SIG-M5 treated with dmso at 0.1 percent for 504 hours (cell line): ENCODE results near the gene RIN3.
A peak's percentile ranks its signal among the peaks of the same experiment; 100 is the strongest.
"Not testable (repeated sequence)": the region's sequence is repeated elsewhere in the genome, so short reads cannot be mapped to it uniquely, and the experiment has no call there.

Experiments used
- DNase-seq: peaks from one replicate; lab custom pipeline; 2025; ENCODE audit not compliant: unreplicated experiment; lab: John Stamatoyannopoulos, UW

RIN3 gene

DNA sequence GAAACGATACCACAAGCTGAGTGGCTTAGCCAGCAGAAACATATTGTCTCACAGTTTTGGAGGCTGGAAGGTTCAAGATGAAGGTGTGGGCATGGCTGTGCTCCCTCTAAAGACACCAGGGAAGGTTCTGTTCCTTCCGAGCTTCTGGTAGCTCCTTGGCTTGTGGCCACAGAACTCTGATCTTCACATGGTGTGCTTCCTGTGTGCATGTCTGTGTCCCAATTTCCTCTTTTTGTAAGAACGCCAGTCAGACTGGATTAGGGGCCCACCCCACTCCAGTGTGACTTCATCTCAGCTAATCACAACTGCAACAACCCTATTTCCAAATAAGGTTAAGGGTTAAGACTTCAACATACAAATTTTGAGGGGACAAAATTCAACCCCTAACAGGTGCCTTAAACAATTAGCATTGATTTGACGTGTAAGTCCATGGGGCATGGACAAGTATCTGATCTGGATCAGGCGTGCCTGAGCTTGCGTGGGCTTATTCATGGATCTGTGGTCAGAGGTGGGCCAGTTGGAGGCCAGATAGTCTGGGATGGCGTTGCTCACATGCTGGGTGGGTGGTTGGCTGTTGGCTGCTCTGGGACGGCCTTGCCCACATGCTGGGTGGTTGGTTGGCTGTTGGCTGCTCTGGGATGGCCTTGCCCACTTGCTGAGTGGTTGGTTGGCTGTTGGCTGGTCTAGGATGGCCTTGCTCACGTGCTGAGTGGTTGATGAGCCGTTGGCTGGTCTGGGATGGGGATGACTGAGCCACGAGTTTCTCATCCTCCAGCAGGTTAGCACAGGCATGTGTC, 146.4 kb downstream of the RIN3 start:
- DNase-seq, result peak; percentile 96

DNA sequence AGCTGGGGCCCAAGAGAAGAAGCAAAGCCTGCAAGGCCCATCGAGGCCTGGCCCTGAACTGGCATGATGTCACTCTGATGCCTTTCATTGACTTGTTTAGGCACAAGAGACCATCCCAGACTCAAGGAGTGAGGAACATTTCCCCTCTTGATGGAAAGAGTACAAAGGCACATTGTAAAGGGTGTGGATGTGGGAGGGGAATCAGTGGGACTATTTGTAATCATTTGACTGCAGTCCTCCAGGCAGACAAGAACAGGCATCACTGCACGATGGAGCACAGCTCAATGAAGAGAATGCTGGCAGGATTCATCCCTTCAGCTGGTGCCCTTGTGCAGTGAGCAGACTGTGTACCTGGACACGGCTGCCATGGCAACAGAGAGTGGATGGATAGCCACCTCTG, 147.0 kb downstream of the RIN3 start:
- no peak for DNase-seq

DNA sequence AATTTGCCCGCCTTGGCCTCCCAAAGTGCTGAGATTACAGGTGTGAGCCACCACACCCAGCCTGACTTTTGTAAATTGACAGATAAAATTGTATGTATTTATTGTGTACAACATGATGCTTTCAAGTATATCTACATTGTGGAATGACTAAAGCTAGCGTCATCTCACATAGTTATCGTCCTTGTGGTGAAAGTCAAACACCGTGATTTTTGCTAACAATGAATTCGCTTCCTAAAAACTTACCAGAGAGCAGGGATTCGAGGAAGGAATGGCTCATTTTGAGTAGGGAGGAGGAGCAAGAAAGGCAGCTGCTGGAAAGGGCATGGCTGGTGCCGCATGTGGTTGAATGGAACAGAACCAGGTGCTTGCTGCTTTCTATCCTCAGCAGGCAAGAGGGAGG, 149.5 kb downstream of the RIN3 start:
- no peak for DNase-seq

DNA sequence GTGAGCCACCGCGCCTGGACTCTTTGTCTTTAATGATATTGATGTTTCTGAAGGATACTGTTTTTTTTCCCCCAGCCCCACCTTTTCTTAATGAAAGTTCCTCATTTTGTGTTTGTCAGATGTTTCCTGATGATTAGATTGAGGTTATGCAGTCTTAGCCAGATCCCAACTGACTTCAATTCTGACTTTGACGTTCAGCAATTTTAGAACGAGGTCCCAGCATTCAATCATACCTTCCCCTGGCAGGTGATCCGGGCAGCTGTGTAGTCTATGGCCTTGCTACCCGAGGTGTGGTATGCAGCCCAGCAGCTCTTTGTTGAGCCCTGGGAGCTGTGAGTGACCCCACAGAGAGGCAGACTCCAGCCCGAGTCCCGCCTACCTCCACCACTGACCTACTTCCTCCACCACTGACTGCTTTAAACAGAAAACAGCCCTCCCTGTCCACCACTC, 152.1 kb downstream of the RIN3 start:
- DNase-seq, result peak; percentile 26

DNA sequence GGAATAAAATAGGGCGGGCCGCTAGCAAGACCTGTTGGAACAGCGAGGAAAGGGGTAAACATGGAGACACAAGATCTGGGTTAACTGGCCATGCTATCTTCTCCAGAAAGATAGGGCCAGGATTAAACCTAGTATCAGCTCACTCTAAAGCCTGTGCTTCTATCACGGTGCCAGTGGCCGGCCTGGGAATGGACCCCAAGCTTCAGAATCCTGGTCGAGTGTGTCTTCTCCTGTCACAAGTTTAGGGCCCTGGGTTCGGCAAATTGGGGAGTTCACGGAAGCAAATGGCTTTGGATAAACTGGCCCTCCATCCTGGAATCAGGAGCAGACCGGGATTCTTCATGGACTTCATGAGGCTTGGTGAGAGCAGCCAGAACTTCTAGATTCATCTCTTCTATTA, 152.7 kb downstream of the RIN3 start:
- DNase-seq, result no peak

DNA sequence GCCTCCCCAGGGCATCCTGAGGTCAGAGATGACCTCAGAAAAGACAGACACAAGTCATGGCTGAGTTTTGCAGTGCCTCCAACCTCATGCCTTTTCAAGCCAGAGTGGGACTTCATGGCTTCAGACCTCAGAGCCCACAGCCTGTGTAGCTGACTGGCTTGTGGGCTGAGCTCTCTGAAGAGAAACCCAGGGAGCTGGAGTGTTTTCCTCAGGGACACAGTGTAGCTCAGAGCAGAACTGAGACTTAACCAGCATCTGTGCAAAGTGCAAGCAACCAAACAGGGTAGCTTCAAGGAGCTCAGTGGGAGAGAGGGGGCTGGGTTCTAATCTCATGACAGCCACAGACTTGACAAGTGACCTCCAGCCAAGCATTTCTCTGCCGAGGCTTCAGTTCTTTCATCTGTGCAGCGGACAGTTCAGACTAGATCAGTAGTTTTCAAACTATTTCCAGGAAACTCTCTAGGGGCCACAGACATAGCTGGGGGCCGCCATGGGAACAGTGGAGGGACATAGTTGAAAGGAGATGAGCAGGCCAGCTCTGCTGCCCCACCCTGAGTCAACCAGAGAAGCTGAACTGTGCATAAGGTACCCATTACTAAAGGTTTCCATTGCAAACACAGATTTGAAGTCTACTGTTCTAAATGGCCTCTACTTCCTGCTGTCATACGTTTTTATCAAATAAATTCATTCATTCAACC, 154.8 kb downstream of the RIN3 start:
- no peak for DNase-seq

DNA sequence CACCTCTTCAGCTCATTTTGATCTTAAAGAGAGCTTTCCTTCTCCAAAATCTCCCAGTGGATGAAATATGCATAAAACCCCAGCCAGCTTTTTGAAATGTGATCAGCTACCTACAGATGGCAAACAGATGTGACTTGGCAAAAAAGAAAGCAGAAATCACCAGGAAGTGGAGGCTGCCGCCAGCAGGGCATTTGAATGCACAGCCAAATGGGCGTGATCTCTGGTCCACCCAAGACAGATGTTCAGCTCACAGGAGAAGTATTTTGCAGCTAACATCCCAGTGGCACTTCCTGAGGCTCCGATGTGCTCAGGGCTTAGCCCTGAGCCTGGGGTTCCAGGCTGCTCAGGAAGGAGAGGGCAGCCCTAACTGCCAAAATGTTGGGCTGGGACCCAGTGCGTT, 156.6 kb downstream of the RIN3 start:
- DNase-seq, result no peak

DNA sequence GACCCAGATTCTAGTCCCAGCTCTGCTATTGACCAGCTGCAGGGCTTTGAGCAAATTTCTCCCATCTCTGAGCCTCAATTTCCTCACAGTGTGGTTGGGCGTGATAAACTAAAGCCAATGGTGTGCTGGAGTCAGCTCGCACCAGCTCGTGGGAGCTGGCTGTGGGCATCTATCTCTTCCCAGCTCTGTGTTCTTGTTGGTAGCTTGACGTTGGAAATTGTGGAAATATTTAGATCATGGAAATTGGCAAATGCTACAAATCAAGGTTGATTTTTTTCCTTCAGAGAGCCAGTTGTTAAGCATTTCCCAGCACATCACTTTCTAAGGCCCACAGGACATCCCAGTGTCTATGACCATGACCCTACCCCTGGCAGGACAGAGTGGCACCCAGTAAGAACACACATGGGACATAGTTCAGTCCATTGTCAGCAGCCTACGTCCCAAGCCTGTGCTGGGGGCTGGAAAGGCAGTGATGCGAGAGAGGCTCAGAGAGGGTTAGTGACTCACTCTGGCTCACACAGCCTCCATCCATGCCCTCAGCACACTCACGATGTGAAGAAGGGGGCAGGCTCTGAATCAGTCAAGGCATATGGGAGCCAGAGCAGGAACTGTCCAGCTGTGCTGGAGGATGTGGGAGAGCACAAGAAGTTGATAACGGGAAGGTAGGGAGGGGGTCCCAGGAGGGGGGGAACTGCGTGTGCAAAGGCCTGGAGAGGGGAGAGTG, 157.2 kb downstream of the RIN3 start:
- no peak for DNase-seq

DNA sequence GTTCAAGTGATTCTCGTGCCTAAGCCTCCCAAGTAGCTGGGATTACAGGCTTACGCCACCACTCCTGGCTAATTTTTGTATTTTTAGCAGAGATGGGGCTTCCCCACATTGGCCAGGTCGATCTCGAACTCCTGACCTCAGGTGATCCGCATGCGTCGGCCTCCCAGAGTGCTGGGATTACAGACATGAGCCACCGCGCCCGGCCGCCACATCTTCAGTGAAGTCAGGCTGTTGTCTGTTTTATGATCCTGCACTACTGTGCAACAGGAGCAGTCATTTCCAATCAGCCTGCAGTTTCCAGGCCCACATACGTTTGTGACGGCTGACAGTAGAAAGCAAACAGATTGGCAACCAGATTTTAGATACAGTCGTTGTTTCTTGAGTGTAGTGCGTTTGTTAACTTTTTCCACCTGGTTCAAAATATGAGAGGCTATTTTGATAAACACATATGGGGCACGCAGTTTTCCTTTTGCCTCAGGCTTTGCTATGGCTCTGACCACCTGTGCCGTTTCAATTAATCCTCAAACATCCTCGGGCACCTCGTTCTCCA, 160.1 kb downstream of the RIN3 start:
- no peak for DNase-seq

DNA sequence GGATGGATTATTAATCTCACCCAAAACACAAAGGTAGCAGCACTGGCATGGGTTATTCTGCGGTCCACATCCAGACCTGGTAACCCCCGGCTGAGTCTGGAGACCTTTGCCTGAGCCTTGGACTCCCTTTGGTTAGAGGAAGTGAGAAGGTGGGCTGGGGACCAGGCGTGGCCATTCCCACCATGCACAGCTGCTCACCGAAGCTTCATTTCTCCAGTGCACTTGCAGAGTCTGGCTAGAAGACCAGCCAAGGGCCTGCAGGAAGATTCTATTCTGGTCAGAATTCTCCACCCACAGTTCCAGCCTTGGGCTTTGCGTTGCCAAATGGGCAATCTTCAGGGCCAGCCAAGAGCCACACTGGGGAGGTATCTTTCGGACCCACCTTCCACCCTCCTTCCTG, 161.8 kb downstream of the RIN3 start:
- DNase-seq, result no peak

DNA sequence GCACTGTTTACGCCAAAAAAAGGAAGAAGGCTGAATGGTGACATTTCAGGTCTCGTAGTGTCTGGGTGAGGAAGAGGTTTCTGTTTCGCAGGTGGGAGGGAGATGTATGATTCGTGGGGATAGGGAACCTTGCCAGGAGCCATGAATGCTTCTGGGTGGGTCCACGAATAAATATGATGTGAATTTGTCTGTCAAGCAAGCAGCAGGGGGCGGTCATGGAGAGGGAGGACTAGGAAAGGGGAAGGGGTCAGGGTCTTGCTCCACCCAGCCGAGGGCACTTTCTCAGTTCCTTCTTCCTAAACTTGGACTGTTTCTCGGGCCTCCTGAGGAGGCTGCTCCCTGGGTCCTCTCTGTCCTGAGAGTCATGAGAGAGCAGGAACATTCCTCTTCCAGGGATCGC, 162.4 kb downstream of the RIN3 start:
- DNase-seq, result peak; percentile 36

DNA sequence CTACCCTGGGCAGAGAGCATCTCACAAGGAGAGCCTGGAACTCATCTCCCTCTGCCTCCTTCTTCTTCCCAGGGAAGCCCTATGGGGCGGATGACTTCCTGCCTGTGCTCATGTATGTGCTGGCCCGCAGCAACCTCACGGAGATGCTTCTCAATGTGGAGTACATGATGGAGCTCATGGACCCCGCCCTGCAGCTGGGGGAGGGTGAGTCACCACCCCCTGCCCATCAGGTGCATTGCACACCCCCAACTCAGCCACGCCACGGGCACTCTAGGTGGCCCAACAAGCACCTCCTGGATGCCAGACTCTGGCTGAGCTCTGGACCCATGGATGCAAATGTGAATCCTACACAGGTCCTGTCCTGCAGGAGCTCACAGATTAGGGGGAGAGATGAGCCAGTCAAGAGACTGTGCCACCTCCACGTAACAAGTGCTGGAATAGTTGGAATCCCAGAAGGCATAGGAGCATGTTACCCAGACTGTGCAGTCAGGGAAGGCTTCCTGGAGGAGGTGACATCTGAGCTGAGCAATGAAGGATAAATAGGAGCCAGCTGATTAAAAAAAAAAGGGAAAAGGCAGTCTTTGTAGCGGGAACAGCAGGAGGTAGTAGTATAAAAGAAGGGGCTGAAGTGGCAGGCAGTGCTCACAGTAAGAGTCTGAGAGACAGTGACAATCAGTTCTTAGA, 163.0 kb downstream of the RIN3 start:
- no peak for DNase-seq

DNA sequence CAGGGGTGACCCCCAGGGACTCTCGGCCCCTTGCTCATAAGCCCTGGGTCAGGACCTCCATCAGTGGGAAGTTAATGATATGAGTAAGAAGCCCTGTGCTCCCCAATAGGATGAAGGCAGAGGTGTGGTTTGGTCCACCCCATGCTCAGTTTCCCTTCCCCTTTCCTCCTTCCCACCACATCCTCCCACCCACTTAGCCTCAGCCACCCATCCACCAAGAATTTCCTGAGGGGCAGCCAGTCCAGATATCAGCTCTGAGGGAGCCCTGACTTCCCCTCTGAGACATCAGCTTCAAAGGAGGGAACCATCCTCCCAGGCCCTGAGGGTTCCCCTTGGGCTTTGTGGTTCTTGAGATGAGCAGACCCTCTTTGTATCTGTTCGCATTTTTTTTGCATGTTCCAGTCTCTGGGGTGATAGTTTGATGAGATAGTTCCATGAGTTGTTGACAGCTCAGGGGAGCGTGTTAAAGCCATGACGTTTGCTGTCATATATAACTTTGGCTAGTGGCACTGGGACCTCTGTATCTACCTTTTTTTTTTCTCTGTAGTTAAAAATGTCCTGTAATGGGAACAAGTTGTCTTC, 163.6 kb downstream of the RIN3 start:
- DNase-seq, result peak; percentile 86

DNA sequence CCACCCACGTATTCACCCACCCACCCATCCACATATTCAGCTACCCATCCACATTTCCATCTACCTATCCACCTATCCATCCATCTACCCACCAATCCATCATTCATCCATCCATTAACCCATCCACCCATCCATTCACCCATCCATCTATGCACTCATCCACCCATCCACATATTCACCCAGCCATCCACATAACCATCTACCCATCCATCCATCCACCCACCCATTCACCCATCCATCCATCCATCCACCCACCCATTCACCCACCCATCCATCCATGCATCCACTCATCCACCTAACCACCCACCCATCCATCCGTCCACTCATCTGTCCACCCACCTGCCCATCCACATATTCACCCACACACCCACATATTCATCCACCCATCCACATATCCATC, 164.4 kb downstream of the RIN3 start:
- no peak for DNase-seq

DNA sequence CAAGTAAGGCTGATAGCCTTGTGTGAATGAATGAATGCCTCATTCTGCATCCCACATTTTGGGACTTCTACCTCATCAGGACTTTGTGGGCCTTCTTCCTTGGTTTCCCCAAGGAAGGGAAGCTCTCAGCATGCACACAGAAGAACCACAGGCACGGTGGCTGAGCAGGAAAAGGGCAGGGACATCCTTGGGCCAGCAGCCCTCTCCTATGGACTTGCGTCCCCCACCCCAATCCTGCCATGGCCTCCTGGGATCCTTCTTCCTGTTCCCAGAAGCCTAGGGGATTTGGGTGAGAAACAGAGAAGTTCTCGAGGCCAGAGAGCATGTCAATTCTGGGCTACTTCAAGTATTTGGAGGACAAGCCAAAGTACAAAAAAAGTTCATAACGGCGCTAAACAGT, 165.2 kb downstream of the RIN3 start:
- no peak for DNase-seq

DNA sequence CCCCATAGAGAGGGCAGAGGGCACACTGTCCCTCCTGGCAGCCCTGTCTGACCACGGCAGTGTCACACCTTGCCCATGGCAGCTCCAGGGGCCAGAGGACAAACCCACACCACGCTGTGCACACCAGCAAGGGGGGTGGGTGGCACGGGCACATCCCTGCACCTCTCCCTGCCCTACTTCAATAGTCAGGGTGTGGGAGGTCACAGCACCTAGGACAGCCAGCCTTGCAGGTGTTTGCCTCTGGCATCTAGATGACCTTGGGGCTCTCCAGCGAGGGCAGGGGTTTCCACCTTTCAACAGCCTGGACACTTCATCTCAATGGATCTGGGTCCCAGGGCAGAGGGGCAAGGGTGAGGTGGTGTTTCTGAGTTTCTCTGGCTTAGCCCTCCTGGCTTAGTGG, 165.7 kb downstream of the RIN3 start:
- no peak for DNase-seq

DNA sequence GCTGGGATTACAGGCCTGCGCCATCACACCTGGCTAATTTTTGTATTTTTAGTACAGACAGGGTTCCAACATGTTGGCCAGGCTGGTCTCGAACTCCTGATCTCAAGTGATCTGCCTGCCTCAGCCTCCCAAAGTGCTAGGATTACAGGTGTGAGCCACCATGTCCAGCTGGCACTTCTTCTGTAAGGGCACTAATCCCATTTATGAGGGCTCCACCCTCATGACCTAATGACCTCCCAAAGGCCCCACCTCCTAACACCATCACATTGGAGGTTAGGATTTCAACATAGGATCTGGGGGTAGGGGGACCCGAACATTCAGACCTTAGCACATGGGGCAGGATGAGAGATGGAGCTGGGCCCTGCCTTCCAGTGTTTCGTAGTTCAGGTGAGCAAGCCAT, 166.7 kb downstream of the RIN3 start:
- DNase-seq, result not testable (repeated sequence)

DNA sequence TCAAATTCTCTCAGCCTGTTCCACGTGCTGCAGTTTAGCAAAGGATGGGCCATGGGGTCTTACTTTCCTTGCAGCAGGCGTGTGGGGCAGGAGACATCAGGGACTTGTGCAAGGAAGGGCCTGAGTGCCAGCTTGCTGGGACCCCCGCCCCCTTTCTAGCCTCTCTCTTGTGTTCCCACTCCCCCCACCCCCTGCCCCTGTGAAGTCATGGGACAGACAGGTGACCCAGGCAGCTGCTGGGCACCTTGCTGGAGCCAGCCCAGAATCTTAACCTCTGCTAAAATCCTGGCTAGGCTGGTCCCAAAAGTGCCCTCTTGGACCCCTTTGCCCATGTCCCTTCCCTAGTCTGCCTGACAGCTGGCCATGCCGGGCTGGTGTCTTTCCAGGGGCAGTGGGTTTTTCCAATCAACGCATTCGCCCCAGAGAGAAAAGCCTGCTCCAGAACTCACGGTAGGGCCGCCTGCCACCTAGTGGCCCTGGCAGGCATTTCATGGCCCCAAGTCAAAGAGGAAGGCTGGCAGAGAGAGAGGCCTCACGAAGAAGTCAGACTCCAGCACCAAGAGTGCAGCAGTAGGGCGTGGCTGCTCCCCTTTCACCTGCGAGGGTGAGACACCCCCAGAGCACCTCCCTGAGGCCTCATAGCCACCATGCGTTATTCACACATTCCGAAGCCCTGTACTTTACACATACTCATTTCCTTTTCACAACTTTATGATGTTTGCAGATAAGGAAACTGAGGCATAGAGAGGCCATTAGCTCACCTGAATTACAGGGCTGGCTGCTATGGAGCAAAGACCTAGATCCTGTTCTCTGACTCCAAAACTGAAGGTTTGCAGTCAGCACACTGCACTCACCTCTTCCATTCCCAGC, 167.4 kb downstream of the RIN3 start:
- peak; percentile 68 for DNase-seq

DNA sequence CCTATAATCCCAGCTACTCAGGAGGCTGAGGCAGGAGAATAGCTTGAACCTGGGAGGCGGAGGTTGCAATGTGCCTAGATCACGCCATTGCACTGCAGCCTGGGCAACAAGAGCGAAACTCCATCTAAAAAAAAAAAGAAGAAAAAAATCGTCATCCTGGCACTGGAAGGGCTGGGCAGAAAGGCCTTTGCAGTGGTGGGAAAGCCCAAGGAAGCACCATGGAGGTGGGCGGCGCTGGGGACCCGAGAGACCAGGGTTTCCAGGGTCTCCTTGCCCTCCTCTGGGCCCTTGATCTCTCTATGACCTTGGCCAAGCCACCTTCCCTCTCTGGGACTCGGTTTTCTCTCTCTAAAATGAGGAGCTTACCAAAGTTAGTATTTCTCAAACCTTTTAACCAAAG, 169.5 kb downstream of the RIN3 start:
- DNase-seq, result no peak
